NCI-H510A (cell line): ENCODE data around the gene KCNMA1.

Source experiments
- DNase-seq: peaks from one replicate; lab custom pipeline; 2025; lab: John Stamatoyannopoulos, UW

Gene KCNMA1

GRCh38 chr10:76939933-76940468, 697.6 kb downstream of the KCNMA1 start:
- DNase-seq: peak; percentile 20

- no peak for DNase-seq
These were observed 700.4 kb downstream of the KCNMA1 start for GRCh38 chr10:76937181-76937600.

GRCh38 chr10:76935941-76936613, 701.5 kb downstream of the KCNMA1 start:
- DNase-seq: no peak

- DNase-seq: no peak
These were observed 709.0 kb downstream of the KCNMA1 start for GRCh38 chr10:76928565-76928964.

- no peak for DNase-seq
These were observed 711.8 kb downstream of the KCNMA1 start for GRCh38 chr10:76925636-76926405.

- no peak for DNase-seq
These were observed 714.9 kb downstream of the KCNMA1 start for GRCh38 chr10:76922666-76923065.

GRCh38 chr10:76921383-76922010, 716.1 kb downstream of the KCNMA1 start:
- DNase-seq: no peak

GRCh38 chr10:76920581-76920980, 717.0 kb downstream of the KCNMA1 start:
- DNase-seq: no peak

GRCh38 chr10:76918106-76918505, 719.5 kb downstream of the KCNMA1 start:
- no peak for DNase-seq

GRCh38 chr10:76917071-76917470, 720.5 kb downstream of the KCNMA1 start:
- no peak for DNase-seq

GRCh38 chr10:76916536-76916935, 721.1 kb downstream of the KCNMA1 start:
- DNase-seq: no peak

- no peak for DNase-seq
These were observed 722.3 kb downstream of the KCNMA1 start for GRCh38 chr10:76915316-76915715.

GRCh38 chr10:76911184-76911583, 726.4 kb downstream of the KCNMA1 start:
- no peak for DNase-seq

- DNase-seq: no peak
These were observed 727.2 kb downstream of the KCNMA1 start for GRCh38 chr10:76910184-76910962.

GRCh38 chr10:76906256-76906655, 731.4 kb downstream of the KCNMA1 start:
- no peak for DNase-seq

- no peak for DNase-seq
These were observed 732.4 kb downstream of the KCNMA1 start for GRCh38 chr10:76905251-76905650.

GRCh38 chr10:76903387-76903945, 734.1 kb downstream of the KCNMA1 start:
- no peak for DNase-seq

- DNase-seq: no peak
These were observed 734.7 kb downstream of the KCNMA1 start for GRCh38 chr10:76902949-76903348.

GRCh38 chr10:76901701-76902100, 735.9 kb downstream of the KCNMA1 start:
- DNase-seq: no peak

GRCh38 chr10:76899490-76899889, 738.1 kb downstream of the KCNMA1 start:
- no peak for DNase-seq

GRCh38 chr10:76892766-76893479, 744.7 kb downstream of the KCNMA1 start:
- DNase-seq: no peak
